Panc1 (cell line): Measurements from ENCODE around the gene ADAM22. TPM values are rescaled to one million over a fixed set of nuclear protein-coding genes. Genes with fewer than 3 reads are reported as not detected.
"Not testable (repeated sequence)": the region's sequence is repeated elsewhere in the genome, so short reads cannot be mapped to it uniquely, and the experiment has no call there.

Source experiments
- ATAC-seq: fragments of 200-7000 bp; cut with Tn5 transposase; 2 replicates; pipeline ENCODE4 v1.9.1; 2020; ENCODE audit warnings: mild to moderate bottlenecking, moderate library complexity
- BruUV-seq: library from RNA; stranded (reverse); fragments of 400-500 nt; replicated peaks from 2 replicates; lab custom pipeline; 2021; lab: Mats Ljungman, UMichigan
- CTCF ChIA-PET: fragments of 300-600 bp; sonication (Branson Sonifier 250); formaldehyde crosslinking; loops from one replicate; lab custom pipeline; 2022; ENCODE audit warnings: antibody characterized with exemption; lab: Charles Lee
- POLR2A ChIA-PET: fragments of 300-600 bp; sonication (Branson Sonifier 250); formaldehyde crosslinking; loops from one replicate; lab custom pipeline; 2022; ENCODE audit warnings: antibody characterized with exemption; lab: Charles Lee
- DNase-seq: peaks from one replicate; pipeline ENCODE4 v3.0.0-alpha.2; 2010; ENCODE audit warnings: low read depth, low spot score
- H3K27ac ChIP-seq: 2 replicates; pipeline ENCODE4 v1.5.1; 2011; ENCODE audit warnings: mild to moderate bottlenecking, low read length, inconsistent platforms
- H3K27me3 ChIP-seq: fragments of 200-500 bp; sonication (Bioruptor generic); 2 replicates; pipeline ENCODE4 v1.6.0; 2014; ENCODE audit warnings: low read length, inconsistent platforms; ENCODE audit not compliant: control insufficient read depth, insufficient read depth
- H3K36me3 ChIP-seq: fragments of 200-500 bp; sonication (Bioruptor generic); 2 replicates; pipeline ENCODE4 v1.5.1; 2014; ENCODE audit warnings: inconsistent platforms, mild to moderate bottlenecking, low read length, moderate library complexity; ENCODE audit not compliant: control insufficient read depth, insufficient read depth
- H3K4me1 ChIP-seq: 2 replicates; pipeline ENCODE4 v1.5.1; 2011; ENCODE audit warnings: inconsistent platforms, mild to moderate bottlenecking, low read length, moderate library complexity; ENCODE audit not compliant: control insufficient read depth, insufficient read depth
- H3K4me3 ChIP-seq, 2 experiments: 2 replicates each; pipeline ENCODE4 v1.5.1; 2011 to 2012; ENCODE audit warnings: low read depth in 2 of 2, low read length in 2 of 2, mild to moderate bottlenecking in 2 of 2, inconsistent platforms in 1 of 2, moderate library complexity in 1 of 2
- H3K9me3 ChIP-seq: fragments of 200-500 bp; sonication (Bioruptor generic); 2 replicates; pipeline ENCODE4 v1.5.1; 2014; ENCODE audit warnings: low read depth, mild to moderate bottlenecking, inconsistent platforms, low read length, moderate library complexity; ENCODE audit not compliant: control insufficient read depth, insufficient read depth
- POLR2AphosphoS5 ChIP-seq: IDR thresholded peaks from 2 replicates; pipeline ENCODE4 v1.6.1; 2012; ENCODE audit warnings: mild to moderate bottlenecking, low read depth, low read length, moderate library complexity
- SIN3A ChIP-seq: IDR thresholded peaks from 2 replicates; pipeline ENCODE4 v1.6.1; 2012; ENCODE audit warnings: low read depth, mild to moderate bottlenecking, low read length, moderate library complexity, borderline replicate concordance; ENCODE audit not compliant: insufficient read depth
- TCF7L2 ChIP-seq: IDR thresholded peaks from 2 replicates; pipeline ENCODE4 v1.6.1; 2011; ENCODE audit warnings: mild to moderate bottlenecking, low read depth, low read length, inconsistent platforms
- in situ Hi-C: cut with HindIII; loops from 2 replicates; pipeline ENCODE4 v1.10.0; 2016; ENCODE audit warnings: low sequenced_read_pairs, low pct_unique_long_range_greater_than_20kb
- intact Hi-C: fragments of 100-400 bp; cut with micrococcal nuclease; formaldehyde crosslinking; loops from one replicate; pipeline ENCODE4 v1.10.0; 2022; ENCODE audit not compliant: unreplicated experiment
- total RNA-seq: library from RNA; stranded (reverse); gene quantifications from one replicate; pipeline ENCODE4 v1.2.1, GENCODE V29; 2021; ENCODE audit not compliant: unreplicated experiment
- TF ChIP-seq, protein P1 (sequence below), 2 experiments: IDR thresholded peaks; 2 replicates each; pipeline ENCODE4 v1.6.1; 2011 to 2012; ENCODE audit warnings: low read depth in 2 of 2, control low read depth in 1 of 2, low read length in 1 of 2, mild to moderate bottlenecking in 1 of 2, moderate library complexity in 1 of 2; ENCODE audit not compliant: insufficient read depth in 1 of 2
- TF ChIP-seq, protein P2 (sequence below): fragments of 450-650 bp; IDR thresholded peaks from 2 replicates; pipeline ENCODE4 v1.5.1; 2017; ENCODE audit warnings: mild to moderate bottlenecking

The ADAM22 gene
- total RNA-seq, 1 experiment from 2014 or later, result 4.2 TPM

DNA sequence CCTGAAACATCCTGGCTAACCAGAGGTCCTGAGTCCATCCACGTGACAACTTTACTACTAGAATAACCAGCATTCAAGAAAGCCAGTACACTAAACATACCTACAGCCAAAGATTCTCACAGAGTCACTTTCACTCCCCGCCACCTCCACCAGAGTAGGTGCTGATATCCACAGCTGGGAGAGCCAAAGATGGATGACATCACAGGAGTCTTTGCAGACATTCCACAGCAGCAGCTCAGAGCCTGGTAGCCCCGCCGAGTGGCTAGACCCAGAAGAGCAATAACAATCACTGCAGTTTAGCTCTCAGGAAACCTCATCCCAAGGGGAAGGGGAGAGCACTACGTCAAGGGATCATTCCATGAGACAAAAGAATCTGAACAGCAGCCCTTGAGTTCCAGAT lies 13.5 kb upstream of the ADAM22 start:
- no peak for ATAC-seq
- no peaks in the 10 kb centered on the region for H3K36me3 ChIP-seq
- in situ Hi-C loops, result no loop called here

DNA sequence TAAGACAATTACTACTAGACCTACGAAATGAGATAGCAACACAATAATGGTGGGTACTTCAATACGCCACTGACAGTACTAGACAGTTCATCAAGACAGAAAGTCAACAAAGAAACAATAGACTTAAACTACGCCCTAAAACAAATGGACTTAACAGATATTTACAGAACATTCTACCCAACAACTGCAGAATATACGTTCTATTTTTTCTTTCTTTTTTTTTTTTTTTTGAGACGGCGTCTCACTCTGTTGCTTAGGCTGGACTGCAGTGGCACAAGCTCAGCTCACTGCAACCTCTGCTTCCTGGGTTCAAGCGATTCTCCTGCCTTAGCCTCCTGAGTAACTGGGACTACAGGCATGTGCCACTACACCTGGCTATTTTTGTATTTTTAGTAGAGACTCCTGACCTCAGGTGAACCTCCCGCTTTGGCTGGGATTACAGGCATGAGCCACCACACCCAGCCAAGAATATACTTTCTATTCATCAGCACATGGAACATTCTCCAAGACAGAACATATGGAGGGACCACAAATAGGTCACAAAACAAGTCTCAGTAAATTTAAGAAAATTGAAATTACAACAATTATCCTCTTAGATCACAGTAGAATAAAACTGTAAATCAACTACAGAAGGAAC lies 11.2 kb upstream of the ADAM22 start:
- ATAC-seq, POLR2A ChIA-PET, H3K27ac ChIP-seq, BruUV-seq, H3K4me3 ChIP-seq, H3K27me3 ChIP-seq, H3K9me3 ChIP-seq, DNase-seq, CTCF ChIA-PET, in situ Hi-C loops, H3K36me3 ChIP-seq, H3K4me1 ChIP-seq: not testable (repeated sequence)
- intact Hi-C loops, result loop anchor here (10.0 kb wide), 1 partner anchor 192 kb away; no protein-coding TSS in a partner anchor

More for the DNA sequence above, 13.5 kb upstream of the ADAM22 start:
- no TSS peak for BruUV-seq
- no peaks in the 10 kb centered on the region for H3K4me1 ChIP-seq
- DNase-seq, result no peak
- H3K9me3 ChIP-seq, result no peaks in the 10 kb centered on the region
- CTCF ChIA-PET, result interaction anchor here (0.7 kb wide), 1 partner anchor 59 kb away, joined by 4 read pairs; no protein-coding TSS in a partner anchor
- TF ChIP-seq TCF7L2, result no peak
- TF ChIP-seq POLR2AphosphoS5, result no peak
- TF ChIP-seq, protein P1, sequence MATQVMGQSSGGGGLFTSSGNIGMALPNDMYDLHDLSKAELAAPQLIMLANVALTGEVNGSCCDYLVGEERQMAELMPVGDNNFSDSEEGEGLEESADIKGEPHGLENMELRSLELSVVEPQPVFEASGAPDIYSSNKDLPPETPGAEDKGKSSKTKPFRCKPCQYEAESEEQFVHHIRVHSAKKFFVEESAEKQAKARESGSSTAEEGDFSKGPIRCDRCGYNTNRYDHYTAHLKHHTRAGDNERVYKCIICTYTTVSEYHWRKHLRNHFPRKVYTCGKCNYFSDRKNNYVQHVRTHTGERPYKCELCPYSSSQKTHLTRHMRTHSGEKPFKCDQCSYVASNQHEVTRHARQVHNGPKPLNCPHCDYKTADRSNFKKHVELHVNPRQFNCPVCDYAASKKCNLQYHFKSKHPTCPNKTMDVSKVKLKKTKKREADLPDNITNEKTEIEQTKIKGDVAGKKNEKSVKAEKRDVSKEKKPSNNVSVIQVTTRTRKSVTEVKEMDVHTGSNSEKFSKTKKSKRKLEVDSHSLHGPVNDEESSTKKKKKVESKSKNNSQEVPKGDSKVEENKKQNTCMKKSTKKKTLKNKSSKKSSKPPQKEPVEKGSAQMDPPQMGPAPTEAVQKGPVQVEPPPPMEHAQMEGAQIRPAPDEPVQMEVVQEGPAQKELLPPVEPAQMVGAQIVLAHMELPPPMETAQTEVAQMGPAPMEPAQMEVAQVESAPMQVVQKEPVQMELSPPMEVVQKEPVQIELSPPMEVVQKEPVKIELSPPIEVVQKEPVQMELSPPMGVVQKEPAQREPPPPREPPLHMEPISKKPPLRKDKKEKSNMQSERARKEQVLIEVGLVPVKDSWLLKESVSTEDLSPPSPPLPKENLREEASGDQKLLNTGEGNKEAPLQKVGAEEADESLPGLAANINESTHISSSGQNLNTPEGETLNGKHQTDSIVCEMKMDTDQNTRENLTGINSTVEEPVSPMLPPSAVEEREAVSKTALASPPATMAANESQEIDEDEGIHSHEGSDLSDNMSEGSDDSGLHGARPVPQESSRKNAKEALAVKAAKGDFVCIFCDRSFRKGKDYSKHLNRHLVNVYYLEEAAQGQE (IDR thresholded peaks at IDR 0.05; ENCODE audit: insufficient read depth in 1 of 2, low read depth in 2 of 2, low read length in 1 of 2), result no peak
- TF ChIP-seq, protein P2, sequence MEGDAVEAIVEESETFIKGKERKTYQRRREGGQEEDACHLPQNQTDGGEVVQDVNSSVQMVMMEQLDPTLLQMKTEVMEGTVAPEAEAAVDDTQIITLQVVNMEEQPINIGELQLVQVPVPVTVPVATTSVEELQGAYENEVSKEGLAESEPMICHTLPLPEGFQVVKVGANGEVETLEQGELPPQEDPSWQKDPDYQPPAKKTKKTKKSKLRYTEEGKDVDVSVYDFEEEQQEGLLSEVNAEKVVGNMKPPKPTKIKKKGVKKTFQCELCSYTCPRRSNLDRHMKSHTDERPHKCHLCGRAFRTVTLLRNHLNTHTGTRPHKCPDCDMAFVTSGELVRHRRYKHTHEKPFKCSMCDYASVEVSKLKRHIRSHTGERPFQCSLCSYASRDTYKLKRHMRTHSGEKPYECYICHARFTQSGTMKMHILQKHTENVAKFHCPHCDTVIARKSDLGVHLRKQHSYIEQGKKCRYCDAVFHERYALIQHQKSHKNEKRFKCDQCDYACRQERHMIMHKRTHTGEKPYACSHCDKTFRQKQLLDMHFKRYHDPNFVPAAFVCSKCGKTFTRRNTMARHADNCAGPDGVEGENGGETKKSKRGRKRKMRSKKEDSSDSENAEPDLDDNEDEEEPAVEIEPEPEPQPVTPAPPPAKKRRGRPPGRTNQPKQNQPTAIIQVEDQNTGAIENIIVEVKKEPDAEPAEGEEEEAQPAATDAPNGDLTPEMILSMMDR, result no peak
- TF ChIP-seq SIN3A, result no peak
- POLR2A ChIA-PET, result no interaction called here
- no peaks in the 10 kb centered on the region for H3K27me3 ChIP-seq
- intact Hi-C loops, result loop anchor here (10.0 kb wide), 1 partner anchor 194 kb away; no protein-coding TSS in a partner anchor
- H3K27ac ChIP-seq, result no peak overlapping the region
- H3K4me3 ChIP-seq, result no peak overlapping the region
